Stimulated activated CD8-positive, alpha-beta memory T cell treated with anti-CD3 and anti-CD28 coated beads, Interleukin-15, amount 100 ng/mL, for 48 hours (primary cell): ENCODE data around the gene DRGX.

Experiments
- DNase-seq, 2 donors: peaks; one replicate each; pipeline ENCODE4 v3.0.0-alpha.2; 2020; ENCODE audit warnings: low read depth in 2 of 2

DRGX gene

GRCh38 chr10:49361735-49362568, 33.9 kb downstream of the DRGX start:
- DNase-seq, result no peak

DNA sequence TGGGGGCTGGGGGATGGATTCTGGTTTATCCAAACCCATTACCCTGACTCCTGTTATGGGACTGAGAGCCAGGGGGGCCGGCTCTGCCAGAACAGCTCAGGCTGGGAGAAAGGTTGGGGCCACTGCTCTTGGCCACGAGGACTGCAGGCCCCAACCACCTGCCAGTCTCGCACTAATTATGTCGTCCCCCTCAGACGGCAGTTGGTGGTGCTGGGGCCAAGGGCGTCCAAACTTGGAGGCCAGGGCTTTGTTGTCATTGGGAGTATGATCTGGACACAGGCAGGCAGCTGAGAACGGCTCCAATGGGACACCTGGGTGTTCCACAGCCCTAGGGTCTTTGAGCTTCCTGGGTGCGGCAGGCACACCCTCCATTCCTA, 34.7 kb downstream of the DRGX start:
- DNase-seq, result no peak

DNA sequence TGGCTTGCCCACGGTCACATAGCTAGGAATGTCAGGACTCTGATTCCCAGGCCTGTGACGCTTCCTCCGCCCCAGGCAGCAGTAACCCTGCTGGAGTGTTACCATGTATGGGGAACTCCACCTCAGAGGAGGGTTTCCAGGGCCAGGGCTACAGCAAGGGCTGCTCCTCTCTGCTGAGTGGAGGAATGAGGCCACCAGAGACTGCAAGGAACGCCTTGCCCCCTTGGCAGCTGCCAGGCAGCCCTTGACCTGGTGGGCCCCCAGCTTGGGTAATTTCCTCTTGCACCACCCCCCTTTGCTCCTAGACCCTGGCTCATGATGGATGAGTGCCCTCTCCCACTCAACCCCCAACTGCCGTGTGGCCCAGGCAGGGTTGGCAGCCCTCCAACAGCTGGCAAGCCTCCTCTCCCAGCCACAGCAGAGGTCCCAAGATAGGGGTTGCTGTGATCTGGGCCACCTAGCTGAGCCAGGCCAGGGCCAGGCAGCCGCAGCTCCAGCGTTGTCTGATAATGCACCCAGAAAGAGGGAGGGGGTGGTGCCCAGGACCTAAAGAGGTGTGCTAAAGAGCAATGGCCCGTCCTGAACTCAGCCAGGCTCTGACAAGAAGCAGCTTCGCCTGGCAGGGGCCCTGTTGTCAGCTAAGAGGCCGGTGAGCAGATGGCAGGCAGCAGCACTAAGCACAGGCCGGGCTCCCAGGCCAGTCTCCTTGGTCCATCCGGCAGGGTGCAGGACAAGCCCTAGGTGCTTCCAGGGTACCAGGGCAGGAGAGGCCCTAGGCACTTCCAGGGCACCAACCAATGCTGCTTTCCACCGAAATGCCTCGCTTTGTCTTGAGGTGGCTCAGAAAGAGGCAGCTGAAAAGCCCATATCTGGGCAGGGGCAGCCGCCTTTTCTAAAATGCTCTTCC, 35.4 kb downstream of the DRGX start:
- no peak for DNase-seq

DNA sequence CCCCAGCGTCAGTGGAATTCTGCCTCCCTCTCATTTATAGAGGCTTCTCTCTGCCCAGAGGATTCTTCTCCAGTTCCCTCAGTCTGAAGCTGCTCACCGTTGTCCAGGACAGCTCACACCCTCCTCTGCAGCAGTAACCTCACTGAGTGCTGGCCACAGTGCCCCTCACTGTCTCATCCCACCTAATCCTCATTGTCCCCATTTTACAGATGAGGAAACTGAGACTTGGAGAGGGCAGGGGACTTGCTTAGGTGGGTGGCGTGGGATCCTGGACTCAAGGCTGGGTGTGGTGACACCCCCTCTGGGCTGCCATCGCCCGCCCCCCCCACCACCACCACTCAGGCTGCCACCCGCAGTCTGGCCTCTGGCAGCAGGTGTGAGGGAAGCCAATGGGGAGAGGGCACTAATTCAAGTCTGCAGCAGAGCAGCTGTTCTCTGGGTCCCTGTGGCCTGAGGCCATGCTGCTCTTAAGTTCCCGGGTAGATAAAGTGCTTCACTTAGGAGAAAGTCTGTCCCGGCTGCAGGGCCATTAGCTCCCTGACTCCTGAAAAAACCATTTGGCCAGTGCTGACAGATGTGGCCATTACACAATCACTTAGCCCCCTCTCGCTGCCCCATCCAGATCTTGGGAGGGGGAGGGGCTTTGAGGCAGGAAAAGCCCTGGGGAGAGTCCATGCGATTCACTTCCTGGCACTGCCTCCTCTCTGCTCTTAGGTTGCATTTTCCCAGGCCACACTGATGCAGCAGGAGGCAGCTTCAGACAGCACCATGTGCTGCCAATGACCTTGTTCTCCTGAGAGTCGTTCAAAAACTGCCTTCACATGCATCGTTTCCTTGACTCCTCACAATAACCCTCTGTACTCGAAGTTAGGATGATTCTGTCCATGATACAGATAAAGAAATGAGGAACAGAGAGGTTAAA, 36.3 kb downstream of the DRGX start:
- no peak for DNase-seq

DNA sequence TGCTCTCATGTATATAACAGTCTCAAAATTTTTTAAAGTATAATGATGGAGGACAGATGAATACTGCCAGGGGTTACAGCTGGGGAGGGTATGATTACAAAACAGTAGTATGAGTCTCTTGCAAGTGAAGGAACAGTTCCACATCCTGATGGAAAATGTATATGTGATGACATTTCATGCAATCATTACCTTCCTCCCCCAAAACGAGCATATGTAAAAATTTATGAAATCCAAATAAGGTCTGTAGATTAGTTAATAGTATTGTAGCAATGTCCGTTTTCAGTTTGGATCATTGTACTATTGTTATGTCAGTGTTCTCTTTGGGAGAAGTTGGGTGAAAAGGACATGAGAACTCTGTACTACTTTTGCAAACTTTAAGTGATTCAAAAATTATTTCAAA, 38.0 kb downstream of the DRGX start:
- no peak for DNase-seq

DNA sequence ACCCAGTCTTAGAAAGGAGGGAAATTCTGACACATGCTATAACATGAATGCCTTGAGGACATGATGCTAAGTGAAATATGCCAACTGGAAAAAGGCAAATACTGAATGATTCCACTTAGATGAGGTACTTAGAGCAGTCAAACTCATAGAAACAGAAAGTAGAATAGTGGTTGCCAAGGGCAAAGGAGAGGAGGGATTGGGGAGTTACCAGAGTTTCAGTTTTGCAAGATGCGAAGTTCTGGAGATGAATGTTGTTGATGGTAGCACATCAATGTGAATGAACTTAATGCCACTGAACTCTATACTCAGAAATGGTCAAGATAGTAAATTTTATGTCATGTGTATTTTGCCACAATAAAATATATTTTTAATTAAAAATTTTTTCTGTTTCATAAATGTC, 38.9 kb downstream of the DRGX start:
- DNase-seq, result no peak

- DNase-seq, result no peak
These were observed 39.7 kb downstream of the DRGX start for GRCh38 chr10:49356181-49356580.

- no peak for DNase-seq
These were observed 40.7 kb downstream of the DRGX start for GRCh38 chr10:49355221-49355620.

DNA sequence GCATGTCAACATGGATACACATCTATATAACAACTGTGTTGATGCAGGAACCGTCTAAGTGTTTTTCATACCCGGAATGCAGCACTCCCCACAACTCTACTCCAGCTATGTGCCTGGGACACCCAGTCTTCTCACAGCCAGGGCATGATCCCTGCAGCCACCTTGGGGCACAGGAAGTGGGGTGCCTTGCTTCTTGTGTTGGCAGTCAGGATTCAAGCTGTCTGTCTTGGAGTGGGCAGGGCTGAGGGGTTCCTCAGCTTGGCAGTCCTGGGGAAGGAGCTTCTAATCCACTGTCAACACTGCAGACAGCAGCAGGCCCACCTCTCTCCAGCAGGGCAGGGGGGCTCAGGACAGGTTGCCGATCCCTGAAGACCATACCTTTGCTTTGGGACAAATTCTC, 41.3 kb downstream of the DRGX start:
- DNase-seq, result no peak

GRCh38 chr10:49353895-49354566, 41.9 kb downstream of the DRGX start:
- no peak for DNase-seq

DNA sequence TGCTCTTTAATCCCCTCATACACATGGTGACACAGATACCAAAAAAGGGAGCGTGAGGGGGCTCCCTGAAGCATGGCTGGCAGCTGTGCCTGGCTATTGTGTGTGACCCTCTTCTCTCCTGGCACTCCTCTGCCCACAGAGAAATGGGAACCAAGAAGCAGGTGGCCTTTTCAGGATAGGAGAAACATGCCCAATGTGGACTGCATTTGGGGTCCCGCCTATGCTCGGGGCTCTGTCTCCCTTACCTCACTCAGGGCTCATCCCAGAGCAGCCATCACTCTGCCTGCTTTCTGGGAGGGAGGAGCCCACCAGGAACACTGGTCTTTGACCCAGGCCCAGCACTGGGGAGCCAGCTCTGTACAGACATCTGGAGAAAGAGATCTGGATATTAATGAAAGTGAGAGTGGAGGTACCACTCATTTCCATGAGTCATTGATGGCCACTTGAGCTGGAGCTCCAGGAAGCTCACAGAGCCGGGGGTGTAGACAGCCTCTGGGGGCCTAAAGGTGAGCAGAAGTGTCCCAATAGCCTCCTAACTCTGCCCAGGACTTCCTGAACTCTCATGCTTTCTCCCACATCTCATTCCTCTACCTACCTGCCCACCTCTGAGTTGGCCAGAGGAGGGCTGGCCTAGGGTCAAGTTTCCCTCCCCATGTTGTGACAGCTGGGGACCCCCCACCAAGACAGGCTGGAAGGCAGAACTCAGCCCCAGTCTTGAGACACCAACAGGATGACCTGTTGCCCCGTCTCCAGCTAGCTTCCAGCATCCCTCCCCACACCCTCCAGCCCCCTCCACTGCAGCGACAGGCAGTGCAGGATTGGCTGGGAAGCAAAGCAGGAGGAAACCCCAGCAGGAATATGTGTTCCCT, 42.6 kb downstream of the DRGX start:
- no peak for DNase-seq

DNA sequence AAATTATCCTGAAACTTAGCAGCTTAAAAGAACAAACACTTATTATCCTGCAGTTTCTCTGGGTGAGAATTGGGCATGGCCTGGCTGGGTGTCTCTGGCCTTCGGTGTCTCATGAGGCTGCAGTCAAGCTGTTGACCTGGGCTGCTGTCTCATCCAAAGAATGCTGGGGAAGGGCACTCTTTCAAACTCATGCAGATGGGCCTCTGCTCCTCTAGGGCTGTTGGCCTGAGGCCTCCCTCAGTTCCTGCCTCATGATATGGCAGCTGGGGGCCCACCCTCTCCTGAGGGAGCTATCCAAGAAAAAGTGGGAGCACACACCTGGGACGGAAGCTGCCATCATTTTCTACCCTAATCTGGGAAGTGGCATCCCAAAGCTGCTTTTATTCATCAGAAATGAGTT, 43.6 kb downstream of the DRGX start:
- no peak for DNase-seq

- DNase-seq, result no peak
These were observed 44.2 kb downstream of the DRGX start for GRCh38 chr10:49351669-49352068.

DNA sequence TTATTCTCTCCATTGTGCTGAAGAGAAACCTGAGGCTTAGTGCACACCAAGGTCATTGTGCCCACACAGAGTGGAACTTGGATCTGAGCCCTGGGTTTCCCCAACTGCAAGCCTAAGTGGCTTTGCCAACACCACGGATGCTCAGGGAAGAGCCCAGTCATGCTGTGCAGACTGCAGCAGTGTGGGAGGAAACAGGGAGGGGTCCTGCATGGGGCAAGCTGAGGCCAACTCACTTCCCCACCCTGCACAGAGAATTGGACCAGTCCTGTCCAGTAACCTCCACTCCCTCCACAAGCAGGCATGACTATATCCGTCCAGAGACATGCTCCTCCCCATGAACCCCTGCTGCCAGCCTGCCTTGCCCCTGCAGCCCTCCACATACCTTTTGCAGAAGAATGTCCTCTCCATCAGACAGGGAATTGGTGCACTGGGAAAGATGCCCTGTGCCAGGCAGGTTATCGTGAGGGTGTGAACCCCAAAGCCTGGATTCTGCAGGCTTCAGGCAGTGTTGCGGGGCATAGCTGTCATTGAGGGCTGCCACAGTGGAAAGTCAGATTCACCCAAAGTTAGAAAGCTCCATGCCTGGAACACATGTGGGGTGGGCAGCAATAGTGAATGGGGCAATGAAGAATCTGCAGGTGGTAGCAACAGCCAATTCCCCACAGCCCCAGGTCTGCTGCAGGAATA, 44.9 kb downstream of the DRGX start:
- DNase-seq, result no peak

- DNase-seq, result no peak
These were observed 45.8 kb downstream of the DRGX start for GRCh38 chr10:49350138-49350537.

GRCh38 chr10:49349390-49349789, 46.5 kb downstream of the DRGX start:
- no peak for DNase-seq

- no peak for DNase-seq
These were observed 47.3 kb downstream of the DRGX start for GRCh38 chr10:49348593-49348992.

DNA sequence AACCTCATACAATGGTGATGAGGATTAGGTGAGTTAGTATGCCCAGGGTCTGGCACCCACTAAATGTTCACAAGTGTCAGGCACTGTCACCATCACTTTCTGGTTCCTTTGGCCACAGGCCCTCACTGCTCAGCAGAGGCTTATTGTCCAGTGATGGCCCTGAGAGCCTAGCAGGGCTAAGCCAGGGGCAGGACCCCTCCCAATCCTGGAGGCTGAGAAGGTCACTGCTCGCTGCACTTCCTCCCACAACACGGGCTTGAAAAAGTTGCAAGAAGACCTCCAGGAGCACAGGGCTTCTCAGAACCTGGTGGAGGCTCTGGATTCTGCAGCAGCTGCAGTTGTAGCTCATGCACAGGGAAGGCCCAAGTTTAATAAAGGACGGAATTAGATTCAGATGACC, 48.1 kb downstream of the DRGX start:
- no peak for DNase-seq

DNA sequence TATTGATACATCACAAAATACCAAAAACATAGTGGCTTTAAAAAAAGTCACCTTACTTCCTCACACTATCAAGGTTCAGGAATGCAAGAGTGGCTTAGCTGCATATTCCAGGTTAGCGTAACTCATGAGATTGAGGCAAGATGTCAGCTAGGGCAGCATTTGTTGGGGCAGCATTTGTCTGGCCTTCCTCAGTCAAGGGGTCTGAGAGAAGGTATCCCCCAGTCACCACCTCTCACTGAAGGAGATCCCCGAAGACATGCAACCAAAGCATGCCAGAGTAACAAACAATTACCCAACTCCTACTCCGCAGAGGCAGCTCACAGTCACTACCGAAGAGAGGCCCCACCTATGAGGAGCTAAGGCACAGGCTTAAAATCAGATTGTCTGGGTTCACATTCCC, 48.5 kb downstream of the DRGX start:
- DNase-seq, result no peak

DNA sequence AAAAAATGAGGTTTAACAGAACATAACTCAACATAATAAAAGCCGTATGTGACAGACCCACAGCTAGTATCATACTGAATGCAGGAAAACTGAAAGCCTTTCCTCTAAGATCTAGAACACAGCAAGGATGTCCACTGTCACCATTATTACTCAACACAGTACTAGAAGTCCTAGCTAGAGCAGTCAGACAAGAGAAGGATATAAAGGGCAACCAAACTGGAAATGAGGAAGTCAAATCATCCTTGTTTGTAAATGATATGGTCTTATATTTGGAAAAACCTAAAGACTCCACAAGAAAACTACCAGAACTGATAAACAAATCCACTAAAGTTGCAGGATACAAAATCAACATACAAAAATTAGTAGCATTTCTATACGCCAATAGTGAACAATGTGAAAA, 51.0 kb downstream of the DRGX start:
- DNase-seq, result no peak
